ENCODE results near the gene NXPH1. TPM values are rescaled to one million over a fixed set of nuclear protein-coding genes. Genes with fewer than 3 reads are reported as not detected.

NXPH1 gene
- polyA plus RNA-seq, 1 experiment = not detected

- no peak for TF ChIP-seq CTCF (IDR thresholded peaks at IDR 0.05; ENCODE audit: insufficient read depth, low read depth, low read length)
These were observed 146.3 kb downstream of the NXPH1 start for GRCh38 chr7:8579661-8580194.

GRCh38 chr7:8581842-8582241 lies 148.4 kb downstream of the NXPH1 start:
- Histone ChIP-seq H3K4me3 (ENCODE audit: low read depth, low read length) (no peak overlapping the region), H3K27me3 (ENCODE audit: control insufficient read depth, insufficient read depth, low read length) (no peaks in the 10 kb centered on the region), H3K36me3 (ENCODE audit: control insufficient read depth, insufficient read depth, low read length) (no peaks in the 10 kb centered on the region)
- ChIA-PET CTCF (no interaction called here), POLR2A (no interaction called here)
- no peak for DNase-seq (ENCODE audit: low read depth)
- no peak for TF ChIP-seq CTCF (IDR thresholded peaks at IDR 0.05; ENCODE audit: insufficient read depth, low read depth, low read length)

More at GRCh38 chr7:8579661-8580194, 146.3 kb downstream of the NXPH1 start:
- Histone ChIP-seq H3K36me3 (ENCODE audit: control insufficient read depth, insufficient read depth, low read length) (no peaks in the 10 kb centered on the region), H3K4me3 (ENCODE audit: low read depth, low read length) (no peak overlapping the region), H3K27me3 (ENCODE audit: control insufficient read depth, insufficient read depth, low read length) (no peaks in the 10 kb centered on the region)
- POLR2A ChIA-PET = no interaction called here
- CTCF ChIA-PET = no interaction called here
- no peak for DNase-seq (ENCODE audit: low read depth)

DNA sequence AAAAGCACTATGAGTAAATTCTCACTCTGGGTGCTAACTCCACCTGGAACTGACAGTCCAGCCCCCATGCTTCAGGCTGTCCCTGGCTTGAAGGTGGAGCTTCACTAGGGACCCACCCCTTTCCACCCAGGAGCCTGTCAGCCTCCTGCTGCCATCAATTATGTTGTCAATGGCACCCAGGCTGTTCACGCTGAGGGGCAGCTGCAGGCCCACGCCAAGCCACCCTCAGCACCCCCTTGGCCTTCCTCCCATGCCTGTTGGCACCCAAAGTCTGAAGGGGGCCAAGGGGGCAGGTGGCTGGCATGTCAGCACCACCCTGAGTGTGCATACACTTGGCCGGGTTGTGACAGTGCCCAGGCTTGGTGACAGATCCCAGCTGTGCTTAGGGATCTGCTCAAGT lies 149.3 kb downstream of the NXPH1 start:
- POLR2A ChIA-PET = no interaction called here
- CTCF ChIA-PET = no interaction called here
- no peak for DNase-seq (ENCODE audit: low read depth)
- H3K27me3 ChIP-seq (ENCODE audit: control insufficient read depth, insufficient read depth, low read length) = no peaks in the 10 kb centered on the region
- no peak overlapping the region for H3K4me3 ChIP-seq (ENCODE audit: low read depth, low read length)
- no peak for TF ChIP-seq CTCF (IDR thresholded peaks at IDR 0.05; ENCODE audit: insufficient read depth, low read depth, low read length)
- no peaks in the 10 kb centered on the region for H3K36me3 ChIP-seq (ENCODE audit: control insufficient read depth, insufficient read depth, low read length)

- CTCF ChIA-PET = no interaction called here
These were observed 152.2 kb downstream of the NXPH1 start for GRCh38 chr7:8585591-8585990.

DNA sequence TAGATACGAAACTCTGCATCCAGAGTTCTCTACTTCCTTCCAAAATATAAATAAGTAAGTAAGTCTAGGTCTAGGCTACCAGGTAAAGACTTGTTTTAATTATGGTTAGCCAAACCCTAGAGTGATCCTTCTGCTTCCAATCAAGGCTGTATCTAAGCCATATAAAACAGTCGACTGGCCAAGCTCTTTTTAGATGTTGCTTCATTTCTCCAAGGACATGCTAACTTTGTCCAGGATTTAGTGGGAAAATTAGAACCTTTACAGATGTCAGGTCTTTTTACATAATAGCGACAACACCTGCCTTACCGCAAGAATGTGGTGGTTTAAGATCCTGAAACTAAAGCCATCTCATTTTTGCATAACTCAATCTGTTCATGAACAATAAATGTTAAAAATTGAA lies 156.8 kb downstream of the NXPH1 start:
- TF ChIP-seq CTCF (IDR thresholded peaks at IDR 0.05; ENCODE audit: insufficient read depth, low read depth, low read length) = no peak
- CTCF ChIA-PET = no interaction called here
- no peak for DNase-seq (ENCODE audit: low read depth)
- no peaks in the 10 kb centered on the region for H3K36me3 ChIP-seq (ENCODE audit: control insufficient read depth, insufficient read depth, low read length)
- H3K4me3 ChIP-seq (ENCODE audit: low read depth, low read length) = no peak overlapping the region
- POLR2A ChIA-PET = no interaction called here
- H3K27me3 ChIP-seq (ENCODE audit: control insufficient read depth, insufficient read depth, low read length) = no peaks in the 10 kb centered on the region

More at GRCh38 chr7:8585591-8585990, 152.2 kb downstream of the NXPH1 start:
- Histone ChIP-seq H3K4me3 (ENCODE audit: low read depth, low read length) (no peak overlapping the region), H3K36me3 (ENCODE audit: control insufficient read depth, insufficient read depth, low read length) (no peaks in the 10 kb centered on the region), H3K27me3 (ENCODE audit: control insufficient read depth, insufficient read depth, low read length) (no peaks in the 10 kb centered on the region)
- POLR2A ChIA-PET = no interaction called here
- no peak for DNase-seq (ENCODE audit: low read depth)
- TF ChIP-seq CTCF (IDR thresholded peaks at IDR 0.05; ENCODE audit: insufficient read depth, low read depth, low read length) = no peak
